NCI-H226 (cell line): ENCODE results near the gene GASK1B.

ENCODE experiments used
- DNase-seq: peaks from one replicate; pipeline ENCODE4 v3.0.0-alpha.2; 2015

GASK1B gene

DNA sequence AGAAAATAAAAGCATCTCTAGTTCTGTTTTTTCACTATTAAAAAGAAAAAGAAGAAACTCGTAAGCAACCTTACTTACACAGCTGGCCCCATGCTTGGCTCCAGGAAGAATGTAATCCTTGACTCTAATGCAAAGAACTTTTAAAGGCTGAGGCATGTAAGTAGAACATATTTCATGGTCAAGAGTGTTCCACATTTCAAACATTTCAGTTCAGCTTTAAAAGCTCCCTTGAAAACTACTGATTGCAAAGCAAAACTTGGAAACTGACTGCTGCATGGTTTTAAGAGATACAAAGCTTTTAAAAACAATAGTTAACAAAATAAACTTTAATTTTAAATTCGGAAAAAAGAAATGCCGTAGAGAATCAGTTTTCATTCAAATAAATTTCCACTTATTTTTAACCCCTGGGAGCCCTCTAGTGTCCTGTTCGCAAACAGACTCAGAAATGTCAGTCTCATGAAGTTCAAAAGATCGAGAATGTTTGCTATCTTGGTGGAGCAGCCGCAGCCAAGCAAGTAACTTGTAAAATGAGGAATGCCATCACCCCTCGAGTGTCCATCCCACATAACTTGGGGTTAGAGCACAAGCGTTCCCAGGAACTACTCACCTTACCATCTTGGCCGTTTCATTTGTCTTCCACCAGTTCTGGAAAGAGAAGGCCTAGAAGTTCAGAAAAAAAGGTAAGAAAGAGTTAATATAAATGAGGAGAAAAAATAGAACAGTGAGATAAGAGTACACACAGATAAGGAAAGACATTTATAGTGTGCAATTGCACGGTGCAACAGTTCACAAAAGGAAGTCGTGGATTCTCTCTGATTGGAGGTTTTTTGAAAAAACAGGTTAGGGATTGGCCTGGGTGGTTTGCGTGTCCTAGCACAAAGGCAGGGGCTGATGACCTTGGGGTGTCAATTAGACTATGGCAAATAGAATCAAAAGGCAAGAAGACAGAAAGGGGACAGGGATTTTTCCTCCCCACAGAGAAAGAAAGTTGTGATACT, at the start of gene GASK1B:
TSS of gene GASK1B (minus strand) at position 765 of the 998 bp plus-strand sequence. CDS start 1,650 bp downstream, outside the sequence.
- peak; percentile 25 for DNase-seq

GRCh38 chr4:158219623-158220022, 46.8 kb upstream of the GASK1B start:
- DNase-seq = no peak

GRCh38 chr4:158217763-158218162, 44.9 kb upstream of the GASK1B start:
- DNase-seq = no peak

GRCh38 chr4:158214856-158215255, 42.0 kb upstream of the GASK1B start:
- DNase-seq = no peak

DNA sequence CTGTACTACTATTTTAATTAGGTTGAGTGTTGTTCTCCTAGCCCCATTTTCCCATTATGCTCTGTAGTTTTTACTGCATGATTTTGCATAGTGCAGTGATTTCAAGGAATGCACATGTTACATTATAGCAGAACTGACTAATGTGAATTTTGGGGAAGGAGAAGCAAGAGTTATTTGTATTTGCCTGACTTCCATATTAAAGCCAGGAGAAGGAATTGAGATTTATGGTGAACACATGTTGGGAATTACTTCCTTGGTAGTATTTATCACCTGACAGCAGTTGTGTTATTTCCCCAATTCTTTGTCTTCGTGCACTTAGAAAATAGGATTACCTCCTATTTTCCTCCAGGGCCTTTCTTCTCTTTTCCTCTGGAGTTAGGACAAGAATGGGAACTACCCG, 40.6 kb upstream of the GASK1B start:
- DNase-seq = no peak

GRCh38 chr4:158211222-158211621, 38.4 kb upstream of the GASK1B start:
- DNase-seq = no peak

- DNase-seq = peak; percentile 82
Observed at GRCh38 chr4:158209825-158210807, 37.3 kb upstream of the GASK1B start, which contains the start of gene TMEM144. Gene TMEM144 (plus strand): TSS chr4:158210486. CDS start chr4:158212668, 2,182 bp downstream.

GRCh38 chr4:158208963-158209640, 36.3 kb upstream of the GASK1B start:
- DNase-seq = no peak

GRCh38 chr4:158203929-158204328, 31.1 kb upstream of the GASK1B start:
- DNase-seq = no peak

- no peak for DNase-seq
Observed at GRCh38 chr4:158203436-158203835, 30.6 kb upstream of the GASK1B start.

GRCh38 chr4:158202481-158202880, 29.7 kb upstream of the GASK1B start:
- no peak for DNase-seq

- DNase-seq = no peak
Observed at GRCh38 chr4:158201876-158202275, 29.1 kb upstream of the GASK1B start.

GRCh38 chr4:158201322-158201721, 28.5 kb upstream of the GASK1B start:
- no peak for DNase-seq

DNA sequence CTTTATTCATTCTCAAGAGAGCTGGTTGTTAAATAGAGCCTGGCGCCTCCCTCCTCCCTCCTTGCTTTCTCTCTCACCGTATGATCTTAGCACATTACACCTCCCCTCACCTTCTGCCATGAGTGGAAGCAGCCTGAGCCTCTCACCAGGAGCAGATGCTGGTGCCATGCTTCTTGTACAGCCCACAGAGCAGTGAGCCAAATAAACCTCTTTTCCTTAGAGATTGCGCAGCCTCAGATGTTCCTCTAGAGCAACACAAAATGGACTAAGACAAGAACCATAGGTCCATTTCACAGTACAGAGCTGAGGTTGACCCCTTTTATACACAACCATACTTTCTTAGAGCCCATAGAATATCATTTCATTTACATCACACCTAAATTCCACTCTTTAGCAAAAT, 27.4 kb upstream of the GASK1B start:
- no peak for DNase-seq

DNA sequence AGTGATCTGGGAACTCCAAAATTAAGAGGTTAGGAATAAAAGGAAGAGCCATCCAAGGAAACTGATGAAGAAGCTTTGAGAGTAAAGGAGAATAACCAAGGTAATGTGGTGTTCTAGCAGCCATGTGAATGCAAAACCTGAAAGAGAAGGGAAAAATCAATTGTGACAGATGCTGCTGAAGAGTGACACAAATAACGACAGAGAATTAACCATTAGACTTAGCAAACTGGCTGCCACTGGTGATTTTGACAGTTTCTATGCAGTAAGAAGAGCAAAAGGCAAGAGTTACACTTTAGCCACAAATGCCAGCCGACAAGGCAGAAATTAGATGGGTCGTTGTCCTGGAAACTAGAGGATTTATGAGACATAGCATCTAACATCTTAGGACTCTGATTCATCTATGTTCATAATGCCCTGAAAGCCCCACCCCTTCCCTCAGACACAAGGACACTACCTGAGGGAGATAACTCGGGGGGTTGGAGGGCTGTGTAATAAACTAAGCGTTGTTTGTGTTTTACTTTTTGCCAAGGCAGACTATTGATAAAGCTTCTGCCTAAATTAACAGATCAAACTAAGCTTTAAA, 24.5 kb upstream of the GASK1B start:
- DNase-seq = no peak

DNA sequence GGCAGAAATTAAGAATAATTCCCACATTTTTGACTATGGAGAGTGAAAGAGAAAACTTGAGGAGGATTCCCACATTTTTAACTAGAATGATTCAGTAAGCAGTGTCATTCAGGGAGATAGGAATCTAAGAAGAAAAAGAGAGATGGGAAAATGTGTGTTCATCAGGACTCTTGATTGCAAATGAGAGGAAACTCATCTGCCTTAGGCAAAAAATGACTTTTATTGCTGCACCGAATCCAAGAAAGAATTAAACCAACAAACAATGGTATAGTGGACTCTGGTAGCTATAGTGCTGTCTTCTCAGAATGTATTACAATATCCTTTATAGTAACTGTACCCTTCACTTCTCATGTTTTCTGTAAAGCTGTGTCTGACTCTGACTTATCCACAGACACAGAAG, 22.5 kb upstream of the GASK1B start:
- no peak for DNase-seq

DNA sequence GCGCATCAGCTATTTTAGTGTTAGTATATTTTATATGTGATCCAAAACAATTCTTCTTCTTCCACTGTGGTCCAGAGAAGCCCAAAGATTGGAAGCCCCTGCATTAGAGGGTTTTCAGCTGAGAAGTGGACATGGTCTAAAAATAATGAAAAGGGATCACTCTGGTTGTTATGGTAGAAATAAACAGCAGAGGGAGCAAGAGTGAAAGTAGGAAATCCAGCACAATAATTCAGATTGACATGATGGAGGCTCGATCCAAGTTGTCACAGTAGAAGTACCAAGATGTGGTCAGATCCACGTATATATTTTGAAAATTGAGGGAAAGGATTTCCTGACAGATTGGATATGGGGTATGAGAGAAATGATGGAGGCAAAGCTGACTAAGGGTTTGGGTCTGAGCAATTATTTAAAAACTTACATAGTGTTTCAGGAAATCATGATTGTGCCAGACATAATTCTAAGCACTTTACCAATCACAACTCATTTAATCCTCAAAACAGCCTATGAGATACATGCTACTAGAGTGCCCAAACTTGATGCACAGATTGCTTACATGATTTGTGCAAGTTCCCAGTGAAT, 20.4 kb upstream of the GASK1B start:
- DNase-seq = no peak

GRCh38 chr4:158192439-158193158, 19.8 kb upstream of the GASK1B start:
- DNase-seq = no peak

- DNase-seq = no peak
Observed at GRCh38 chr4:158190718-158191117, 17.9 kb upstream of the GASK1B start.

- no peak for DNase-seq
Observed at GRCh38 chr4:158189422-158189821, 16.6 kb upstream of the GASK1B start.

DNA sequence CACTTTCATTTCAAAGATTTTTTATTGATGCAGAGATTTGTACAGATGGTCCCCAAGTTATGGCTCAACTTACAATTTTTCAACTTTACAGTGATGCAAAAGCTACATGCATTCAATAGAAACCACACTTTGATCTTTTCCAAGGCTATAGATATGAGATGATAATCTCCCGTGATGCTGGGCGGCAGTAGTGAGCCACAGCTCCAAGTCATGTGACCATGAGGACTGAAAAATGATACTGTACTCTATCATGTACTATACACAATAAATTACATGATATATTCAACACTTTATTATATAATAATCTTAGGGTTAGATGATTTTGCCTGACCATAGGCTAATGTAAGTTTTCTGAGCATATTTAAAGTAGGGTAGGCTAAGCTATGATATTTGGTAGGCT, 14.0 kb upstream of the GASK1B start:
- no peak for DNase-seq
